ENCODE results near the gene ANKRD34A.

DNA sequence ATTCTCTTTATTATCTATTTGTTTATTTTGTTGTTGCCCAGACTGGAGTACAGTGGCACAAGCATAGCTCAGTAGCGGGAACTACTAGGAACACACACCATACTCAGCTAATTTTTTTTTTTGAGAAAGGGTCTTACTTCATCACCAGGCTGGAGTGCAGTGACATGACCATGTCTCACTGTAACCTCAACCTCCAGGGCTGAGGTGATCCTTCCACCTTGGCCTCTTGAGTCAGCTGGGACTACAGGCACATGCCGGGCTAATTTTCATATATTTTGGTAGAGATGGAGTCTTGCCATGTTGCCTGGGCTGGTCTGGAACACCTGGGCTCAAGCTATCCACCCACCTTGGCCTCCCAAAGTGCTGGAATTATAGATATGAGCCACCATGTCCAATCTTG, 37.3 kb upstream of the ANKRD34A start:
- TF ChIP-seq CTCF (conservative IDR thresholded peaks at IDR 0.05) = no peak
- no peak for TF ChIP-seq EZH2 (IDR thresholded peaks at IDR 0.05; ENCODE audit: low read depth)

All from PC-9 (cell line).